Suprapubic skin (tissue), 3 donors: ENCODE measurements around the gene INAFM2.

Source experiments
- CTCF ChIP-seq, 2 donors: fragments of 200-600 bp in 1 of 2; fragments of 450-650 bp in 1 of 2; sonication (generic) in 1 of 2; IDR thresholded peaks; one replicate each; pipeline ENCODE4 v1.5.1; 2016 to 2019; ENCODE audit warnings: antibody characterized with exemption in 2 of 2, mild to moderate bottlenecking in 1 of 2, moderate library complexity in 1 of 2
- POLR2A ChIP-seq, 2 donors: fragments of 450-650 bp; IDR thresholded peaks; one replicate each; pipeline ENCODE4 v1.6.1; 2017; ENCODE audit warnings: antibody characterized with exemption in 2 of 2, mild to moderate bottlenecking in 2 of 2, moderate library complexity in 2 of 2

DNA sequence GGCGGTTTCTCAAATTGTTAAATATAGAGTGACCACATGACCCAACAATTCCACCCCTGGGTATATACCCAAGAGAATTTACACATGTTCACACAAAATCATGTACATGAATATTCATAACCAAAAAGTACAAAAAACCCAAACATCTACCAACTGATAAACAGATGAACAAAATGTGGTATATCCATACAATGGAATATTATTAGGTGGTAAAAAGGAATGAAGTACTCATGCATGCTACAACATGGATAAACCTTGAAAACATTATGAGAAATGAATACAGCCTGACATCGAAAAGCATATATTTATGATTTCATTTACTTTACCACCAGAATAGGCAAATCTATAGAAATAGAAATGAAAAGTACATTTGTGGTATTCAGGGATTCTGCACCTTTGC lies 23.1 kb upstream of the INAFM2 start:
- TF ChIP-seq CTCF (IDR thresholded peaks at IDR 0.05) (no peak), POLR2A (IDR thresholded peaks at IDR 0.05) (no peak)
